Endothelial cell of umbilical vein (primary cell): ENCODE data around the gene KDM7A.

Experiments
- CTCF ChIP-seq, 2 donors: IDR thresholded peaks; 1 replicate in 1 of 2; 2 replicates in 1 of 2; pipeline ENCODE4 v1.5.1; 2011; ENCODE audit warnings: low read length in 2 of 2, mild to moderate bottlenecking in 2 of 2, moderate library complexity in 2 of 2, control low read depth in 1 of 2, inconsistent platforms in 1 of 2, low read depth in 1 of 2; ENCODE audit not compliant: insufficient read depth in 1 of 2; ENCODE audit errors: extremely low read depth in 1 of 2
- EZH2 ChIP-seq: IDR thresholded peaks from 2 replicates; pipeline ENCODE4 v1.6.1; 2012; ENCODE audit warnings: borderline replicate concordance, low read depth, mild to moderate bottlenecking, moderate library complexity, low read length, inconsistent platforms; ENCODE audit not compliant: severe bottlenecking
- FOS ChIP-seq: IDR thresholded peaks from 2 replicates; pipeline ENCODE4 v1.6.1; 2011; ENCODE audit warnings: mild to moderate bottlenecking, low read length, moderate library complexity, borderline replicate concordance; ENCODE audit not compliant: insufficient read depth
- JUN ChIP-seq: IDR thresholded peaks from 2 replicates; pipeline ENCODE4 v1.6.1; 2011; ENCODE audit warnings: borderline replicate concordance, low read depth; ENCODE audit not compliant: insufficient read length, insufficient read depth
- MYC ChIP-seq: IDR thresholded peaks from one replicate; pipeline ENCODE4 v1.6.1; 2011; ENCODE audit warnings: mild to moderate bottlenecking, low read depth, low read length
- POLR2A ChIP-seq: IDR thresholded peaks from 2 replicates; pipeline ENCODE4 v1.6.1; 2012; ENCODE audit warnings: low read depth, mild to moderate bottlenecking, control low read depth, low read length
- POLR2AphosphoS5 ChIP-seq: IDR thresholded peaks from 2 replicates; pipeline ENCODE4 v1.6.1; 2012; ENCODE audit warnings: low read depth, mild to moderate bottlenecking, control low read depth, low read length, moderate library complexity; ENCODE audit not compliant: insufficient read depth
- TF ChIP-seq, protein P1 (sequence below): IDR thresholded peaks from 2 replicates; pipeline ENCODE4 v1.6.1; 2011; ENCODE audit not compliant: insufficient read depth, insufficient read length

DNA sequence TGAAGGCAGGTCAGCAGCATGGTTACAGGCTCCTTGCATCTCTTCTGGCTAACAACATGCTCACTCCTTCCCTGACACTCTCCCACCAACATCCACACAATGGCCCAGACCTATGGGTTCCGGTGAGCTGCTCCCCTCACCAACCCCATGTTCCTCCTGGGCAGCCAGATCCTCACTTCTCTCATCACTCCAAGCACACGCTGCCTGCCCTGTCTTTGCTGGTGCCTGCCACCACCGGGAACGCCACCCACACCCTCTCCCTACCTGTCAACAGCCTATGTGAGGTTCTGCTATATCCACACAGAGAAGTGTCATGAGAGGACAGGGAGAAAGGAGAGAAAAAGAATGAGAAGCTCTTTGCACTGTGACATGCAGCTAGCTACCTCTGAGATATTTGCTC lies 128.6 kb downstream of the KDM7A start:
- TF ChIP-seq EZH2, result no peak
- TF ChIP-seq MYC, result no peak
- TF ChIP-seq POLR2AphosphoS5, result no peak
- no peak for TF ChIP-seq JUN
- TF ChIP-seq CTCF (IDR thresholded peaks at IDR 0.05; ENCODE audit: extremely low read depth in 1 of 2, insufficient read depth in 1 of 2, low read depth in 1 of 2, low read length in 2 of 2), result no peak
- no peak for TF ChIP-seq POLR2A
- TF ChIP-seq, protein P1, sequence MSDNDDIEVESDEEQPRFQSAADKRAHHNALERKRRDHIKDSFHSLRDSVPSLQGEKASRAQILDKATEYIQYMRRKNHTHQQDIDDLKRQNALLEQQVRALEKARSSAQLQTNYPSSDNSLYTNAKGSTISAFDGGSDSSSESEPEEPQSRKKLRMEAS, result no peak
- no peak for TF ChIP-seq FOS
